Measurements from ENCODE around the gene SMCO2. TPM values are rescaled to one million over a fixed set of nuclear protein-coding genes. Genes with fewer than 3 reads are reported as not detected.

Gene SMCO2
- total and polyA plus RNA-seq, 2 of the 4 experiments (the other 2 are of a cell fraction) = 0.19 TPM; not detected in 1

DNA sequence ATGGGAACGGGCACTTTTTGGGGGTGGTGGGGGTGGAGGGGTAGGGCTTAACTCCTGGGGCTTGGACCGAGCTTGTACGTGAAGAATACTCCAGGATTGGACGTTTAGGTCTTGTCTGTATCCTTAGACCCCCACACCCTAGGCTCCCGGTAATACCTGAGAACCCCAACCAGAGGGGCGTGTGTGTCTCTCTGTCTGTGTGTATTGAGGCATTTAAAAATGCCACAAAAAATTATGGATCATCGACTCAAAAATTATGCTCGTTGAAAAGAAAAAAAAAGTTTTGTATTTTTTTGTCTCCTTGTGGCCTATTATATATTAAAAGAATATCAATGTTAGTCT, 77.9 kb downstream of the SMCO2 start:
- Histone ChIP-seq H2BK20ac (ENCODE audit: low read depth, low read length) (no peak overlapping the region), H3K36me3 (ENCODE audit: control insufficient read depth, insufficient read depth, low read length) (no peaks in the 10 kb centered on the region), H4K5ac (ENCODE audit: low read depth, low read length) (peak overlapping the region; percentile 62), H2AFZ (replicated peaks; ENCODE audit: low read length, poor library complexity) (peak overlapping the region; percentile 96), H3K4ac (ENCODE audit: low read depth, low read length) (peak overlapping the region; percentile 89), H3K14ac (replicated peaks; ENCODE audit: low read depth, low read length) (peak overlapping the region; percentile 96), H3K4me3 (ENCODE audit: insufficient read depth, low read depth, low read length) (peak overlapping the region; percentile 84), H3K4me1 (ENCODE audit: control insufficient read depth, insufficient read depth, low read length) (peaks cover 10% of the 10 kb centered on the region), H3K4me2 (ENCODE audit: low read depth, low read length) (peak overlapping the region; percentile 79), H3K27ac (ENCODE audit: insufficient read depth, low read length) (peak overlapping the region; percentile 89), H2AK5ac (ENCODE audit: low read depth, low read length) (peak overlapping the region; percentile 47; the same call in 1 of the 2 replicates), H3K56ac (ENCODE audit: extremely low read depth, insufficient read depth, low read length) (peak overlapping the region; percentile 79), H3K79me1 (ENCODE audit: low read depth in 1 of 2, low read length in 2 of 2) (peaks cover 3 to 51% of the 10 kb centered on the region in 2 experiments; a peak in 2 of 4 replicates), H4K20me1 (ENCODE audit: insufficient read depth, low read length) (peaks cover 5% of the 10 kb centered on the region; the same call in 1 of the 2 replicates), H2BK120ac (ENCODE audit: low read depth, low read length) (peak overlapping the region; percentile 70; the same call in 1 of the 2 replicates), H4K91ac (ENCODE audit: insufficient read depth, low read depth, low read length) (peak overlapping the region; percentile 68; the same call in 1 of the 2 replicates), H3K9ac (ENCODE audit: low read depth, low read length) (peak overlapping the region; percentile 78), H3K18ac (ENCODE audit: low read depth, low read length) (peak overlapping the region; percentile 63), H3K27me3 (ENCODE audit: control insufficient read depth, insufficient read depth, low read length) (no peaks in the 10 kb centered on the region), H4K8ac (ENCODE audit: low read depth in 2 of 2, low read length in 2 of 2) (peak overlapping the region; percentile 4 to 82; a peak in 1 of 4 replicates), H3K23ac (ENCODE audit: low read depth, low read length) (peak overlapping the region; percentile 79), H2AK9ac (replicated peaks; ENCODE audit: low read depth, low read length, poor library complexity) (peak overlapping the region; percentile 97), H3K9me3 (ENCODE audit: control insufficient read depth, insufficient read depth, low read length) (no peaks in the 10 kb centered on the region), H2BK15ac (ENCODE audit: low read depth, low read length) (peak overlapping the region; percentile 37; the same call in 1 of the 3 replicates), H3K9me1 (ENCODE audit: insufficient read depth, low read length) (peaks cover 6% of the 10 kb centered on the region), H2BK5ac (ENCODE audit: low read depth, low read length, poor library complexity, severe bottlenecking) (peak overlapping the region; percentile 90)
- dilution Hi-C loops (cut with HindIII; ENCODE audit: low sequenced_read_pairs, unreplicated experiment) (no loop called here), in situ Hi-C loops (cut with MboI; ENCODE audit: low sequenced_read_pairs) (no loop called here), intact Hi-C loops (cut with micrococcal nuclease) (loop anchor here (1.0 to 5.0 kb wide), 4 partner anchors 18 to 182 kb away; no protein-coding TSS in a partner anchor)
- CTCF ChIA-PET = interaction anchor here (1.2 to 1.8 kb wide), 2 partner anchors 31 to 90 kb away, joined by 3 to 9 read pairs; no protein-coding TSS in a partner anchor
- TF ChIP-seq, protein P1, sequence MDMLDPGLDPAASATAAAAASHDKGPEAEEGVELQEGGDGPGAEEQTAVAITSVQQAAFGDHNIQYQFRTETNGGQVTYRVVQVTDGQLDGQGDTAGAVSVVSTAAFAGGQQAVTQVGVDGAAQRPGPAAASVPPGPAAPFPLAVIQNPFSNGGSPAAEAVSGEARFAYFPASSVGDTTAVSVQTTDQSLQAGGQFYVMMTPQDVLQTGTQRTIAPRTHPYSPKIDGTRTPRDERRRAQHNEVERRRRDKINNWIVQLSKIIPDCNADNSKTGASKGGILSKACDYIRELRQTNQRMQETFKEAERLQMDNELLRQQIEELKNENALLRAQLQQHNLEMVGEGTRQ (IDR thresholded peaks at IDR 0.05; ENCODE audit: low read depth, low read length) = no peak
- no peak for TF ChIP-seq MAZ (IDR thresholded peaks at IDR 0.05; ENCODE audit: borderline replicate concordance, low read depth, low read length)
- TF ChIP-seq SMC3 (IDR thresholded peaks at IDR 0.05; ENCODE audit: low read depth, low read length) = no peak
- TF ChIP-seq POLR2A (IDR thresholded peaks at IDR 0.05; ENCODE audit: low read depth, low read length) = no peak
- no peak for TF ChIP-seq CHD1 (IDR thresholded peaks at IDR 0.05; ENCODE audit: low read depth, low read length)
- no peak for TF ChIP-seq MAFK (IDR thresholded peaks at IDR 0.05; ENCODE audit: low read depth, low read length)
- TF ChIP-seq, protein P2, sequence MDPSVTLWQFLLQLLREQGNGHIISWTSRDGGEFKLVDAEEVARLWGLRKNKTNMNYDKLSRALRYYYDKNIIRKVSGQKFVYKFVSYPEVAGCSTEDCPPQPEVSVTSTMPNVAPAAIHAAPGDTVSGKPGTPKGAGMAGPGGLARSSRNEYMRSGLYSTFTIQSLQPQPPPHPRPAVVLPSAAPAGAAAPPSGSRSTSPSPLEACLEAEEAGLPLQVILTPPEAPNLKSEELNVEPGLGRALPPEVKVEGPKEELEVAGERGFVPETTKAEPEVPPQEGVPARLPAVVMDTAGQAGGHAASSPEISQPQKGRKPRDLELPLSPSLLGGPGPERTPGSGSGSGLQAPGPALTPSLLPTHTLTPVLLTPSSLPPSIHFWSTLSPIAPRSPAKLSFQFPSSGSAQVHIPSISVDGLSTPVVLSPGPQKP (IDR thresholded peaks at IDR 0.05; ENCODE audit: borderline replicate concordance, low read depth, low read length) = no peak
- TF ChIP-seq CEBPB (IDR thresholded peaks at IDR 0.05; ENCODE audit: low read depth, low read length) = no peak
- no peak for TF ChIP-seq NFE2L2 (IDR thresholded peaks at IDR 0.05; ENCODE audit: low read depth, low read length)
- DNase-seq (no peak), ATAC-seq (ENCODE audit: low read depth) (no peak)
- TSS peak; percentile 37 for BruUV-seq (replicated peaks)
- no CpG with 5 or more reads among the region's 8 CpGs for WGBS, 2 experiments (ENCODE audit: extremely low coverage in 2 of 2, insufficient read length in 1 of 2)
- POLR2A ChIA-PET (ENCODE audit: unreplicated experiment) = interaction anchor here (0.8 kb wide), 1 partner anchor 17 kb away, joined by 3 read pairs; no protein-coding TSS in a partner anchor
